HepG2 (cell line): Measurements from ENCODE around the gene CNEP1R1. TPM values are rescaled to one million over a fixed set of nuclear protein-coding genes. Genes with fewer than 3 reads are reported as not detected.

ENCODE experiments used
- ADNP ChIP-seq: sonication (generic); formaldehyde crosslinking; IDR thresholded peaks from 2 replicates; pipeline ENCODE4 v1.4.0; 2020; ENCODE audit warnings: missing genetic modification reagents
- CREM ChIP-seq, 2 experiments: sonication (generic) in 1 of 2; formaldehyde crosslinking in 1 of 2; IDR thresholded peaks; 2 replicates each; pipeline versions ENCODE4 v1.4.0 to v1.6.1; 2016 to 2020; ENCODE audit warnings: antibody characterized with exemption in 1 of 2, mild to moderate bottlenecking in 1 of 2, missing genetic modification reagents in 1 of 2
- ELF3 ChIP-seq: IDR thresholded peaks from 2 replicates; pipeline ENCODE4 v1.6.1; 2016; ENCODE audit warnings: missing genetic modification reagents, missing compliant biosample characterization
- FOSL2 ChIP-seq: sonication (generic); formaldehyde crosslinking; IDR thresholded peaks from 2 replicates; pipeline ENCODE4 v1.4.0; 2020; ENCODE audit warnings: missing genetic modification reagents
- IRF1 ChIP-seq: sonication (generic); formaldehyde crosslinking; IDR thresholded peaks from 2 replicates; pipeline ENCODE4 v1.4.0; 2020; ENCODE audit warnings: low read depth, mild to moderate bottlenecking, missing genetic modification reagents
- KAT2B ChIP-seq: fragments of 150-350 bp; IDR thresholded peaks from 2 replicates; pipeline ENCODE4 v1.6.1; 2014; ENCODE audit warnings: low read depth, low read length, borderline replicate concordance
- MLLT10 ChIP-seq: sonication (generic); formaldehyde crosslinking; IDR thresholded peaks from 2 replicates; pipeline ENCODE4 v1.4.0; 2020; ENCODE audit warnings: missing genetic modification reagents
- MTERF4 ChIP-seq: sonication (generic); formaldehyde crosslinking; IDR thresholded peaks from 2 replicates; pipeline ENCODE4 v1.8.0; 2023; ENCODE audit warnings: mild to moderate bottlenecking, missing genetic modification reagents
- MTF1 ChIP-seq: sonication (generic); formaldehyde crosslinking; IDR thresholded peaks from 2 replicates; pipeline ENCODE4 v1.5.0; 2020; ENCODE audit warnings: missing genetic modification reagents
- NCOR1 ChIP-seq: fragments of 200-600 bp; sonication (generic); IDR thresholded peaks from 2 replicates; pipeline ENCODE4 v1.7.0; 2017; ENCODE audit warnings: antibody characterized with exemption, low read length, borderline replicate concordance
- NFE2L2 ChIP-seq: fragments of 150-350 bp; IDR thresholded peaks from 2 replicates; pipeline ENCODE4 v1.6.1; 2014; ENCODE audit warnings: low read length
- PAX8 ChIP-seq: sonication (generic); formaldehyde crosslinking; IDR thresholded peaks from 2 replicates; pipeline ENCODE4 v1.8.0; 2022; ENCODE audit warnings: mild to moderate bottlenecking, missing genetic modification reagents, borderline replicate concordance
- RARG ChIP-seq: sonication (generic); formaldehyde crosslinking; IDR thresholded peaks from 2 replicates; pipeline ENCODE4 v1.4.0; 2020; ENCODE audit warnings: low read depth, mild to moderate bottlenecking, missing genetic modification reagents
- RORA ChIP-seq: sonication (generic); formaldehyde crosslinking; IDR thresholded peaks from 2 replicates; pipeline ENCODE4 v1.5.0; 2020; ENCODE audit warnings: mild to moderate bottlenecking, missing genetic modification reagents, moderate library complexity
- SALL2 ChIP-seq: sonication (generic); formaldehyde crosslinking; IDR thresholded peaks from 2 replicates; pipeline ENCODE4 v1.8.1; 2023; ENCODE audit warnings: mild to moderate bottlenecking, missing genetic modification reagents, inconsistent platforms
- SP1 ChIP-seq, 2 experiments: fragments of 450-650 bp in 1 of 2; sonication (generic) in 1 of 2; formaldehyde crosslinking in 1 of 2; IDR thresholded peaks; 2 replicates each; pipeline versions ENCODE4 v1.4.0 to v1.6.1; 2016 to 2020; ENCODE audit warnings: missing genetic modification reagents in 1 of 2
- TFDP1 ChIP-seq: IDR thresholded peaks from 2 replicates; pipeline ENCODE4 v1.6.1; 2016; ENCODE audit warnings: missing compliant biosample characterization, missing genetic modification reagents, borderline replicate concordance
- U2AF1 ChIP-seq: fragments of 200-400 bp; formaldehyde crosslinking; optimal IDR thresholded peaks from 2 replicates; pipeline ENCODE3; 2017; ENCODE audit warnings: mild to moderate bottlenecking, low read depth, low read length
- ZFP36L2 ChIP-seq: sonication (generic); formaldehyde crosslinking; IDR thresholded peaks from 2 replicates; pipeline ENCODE4 v1.4.0; 2020; ENCODE audit warnings: missing genetic modification reagents
- ZNF280B ChIP-seq: sonication (generic); formaldehyde crosslinking; IDR thresholded peaks from 2 replicates; pipeline ENCODE4 v1.5.0; 2020; ENCODE audit warnings: missing genetic modification reagents, mild to moderate bottlenecking, borderline replicate concordance
- ZNF431 ChIP-seq: sonication (generic); formaldehyde crosslinking; IDR thresholded peaks from 2 replicates; pipeline ENCODE4 v1.9.0; 2022; ENCODE audit warnings: missing genetic modification reagents, low read depth, mild to moderate bottlenecking, borderline replicate concordance
- ZNF614 ChIP-seq: IDR thresholded peaks from 2 replicates; pipeline ENCODE4 v1.6.1; 2018; ENCODE audit warnings: missing biosample characterization, missing genetic modification reagents, inconsistent platforms, borderline replicate concordance
- ZNF644 ChIP-seq: IDR thresholded peaks from 2 replicates; pipeline ENCODE4 v1.6.1; 2016; ENCODE audit warnings: low read depth
- ZNF704 ChIP-seq: sonication (generic); formaldehyde crosslinking; IDR thresholded peaks from 2 replicates; pipeline ENCODE4 v1.8.1; 2023; ENCODE audit warnings: mild to moderate bottlenecking, inconsistent platforms, moderate library complexity, missing genetic modification reagents, borderline replicate concordance
- ZNF878 ChIP-seq: sonication (generic); formaldehyde crosslinking; IDR thresholded peaks from 2 replicates; pipeline ENCODE4 v1.8.1; 2023; ENCODE audit warnings: mild to moderate bottlenecking, missing genetic modification reagents, moderate library complexity
- ZSCAN12 ChIP-seq: sonication (generic); formaldehyde crosslinking; IDR thresholded peaks from 2 replicates; pipeline ENCODE4 v1.9.0; 2021; ENCODE audit warnings: mild to moderate bottlenecking, missing genetic modification reagents
- polyA plus RNA-seq, 8 experiments: library from polyadenylated mRNA; depleted of rRNA in 3 of 8; stranded (reverse) in 7 of 8; unstranded in 1 of 8; fragments of >200 nt; fragmentation: Illumina TruSeq in 4 of 8; extraction: Trizol in 4 of 8; gene quantifications; 2 replicates each; pipeline versions ENCODE4 v1.2.1 to v1.2.3, GENCODE V29; 2011 to 2016; ENCODE audit warnings: low read depth in 4 of 8, missing spikeins in 1 of 8, mixed read lengths in 1 of 8; ENCODE audit not compliant: insufficient read depth in 1 of 8
- total RNA-seq, 5 experiments: library from RNA; depleted of rRNA; stranded (reverse); fragments of >200 nt; fragmentation: Illumina TruSeq; extraction: Trizol; gene quantifications; 2 replicates each; pipeline ENCODE4 v1.2.3, GENCODE V29; 2016; ENCODE audit warnings: low read depth in 1 of 5

The CNEP1R1 gene
- total and polyA plus RNA-seq, 2 of the 13 experiments (the other 11 are each of a cell fraction or from before 2014, with no cell fraction given) = 23.6 to 26.8 TPM

- TF ChIP-seq RARG (CRISPR knock-in tag) (no peak), ZNF878 (CRISPR knock-in tag) (no peak; the same call in 1 of the 2 replicates), TFDP1 (CRISPR knock-in tag) (peak; percentile 16; the same call in 1 of the 2 replicates), NCOR1 (peak; percentile 98), KAT2B (no peak), IRF1 (no peak), NFE2L2 (peak; percentile 68), U2AF1 (no peak), RORA (no peak), ADNP (CRISPR knock-in tag) (no peak), ZFP36L2 (no peak), ZNF704 (no peak; the same call in 1 of the 2 replicates), ZNF280B (CRISPR knock-in tag) (no peak), ZNF614 (peak; percentile 54; the same call in 1 of the 2 replicates), MTERF4 (no peak), ZNF431 (CRISPR knock-in tag) (no peak), PAX8 (CRISPR knock-in tag) (no peak), ZNF644 (CRISPR knock-in tag) (no peak), SALL2 (CRISPR knock-in tag) (no peak), SP1 (IDR thresholded peaks at IDR 0.05) (no peak), SP1 (CRISPR knock-in tag; IDR thresholded peaks at IDR 0.05) (no peak), MTF1 (CRISPR knock-in tag) (no peak; the same call in 1 of the 2 replicates), ZSCAN12 (CRISPR knock-in tag) (no peak), MLLT10 (CRISPR knock-in tag) (no peak), FOSL2 (CRISPR knock-in tag) (peak; percentile 85), ELF3 (peak; percentile 50; the same call in 1 of the 2 replicates), CREM (IDR thresholded peaks at IDR 0.05) (peak; percentile 87), CREM (CRISPR knock-in tag; IDR thresholded peaks at IDR 0.05) (no peak)
Measured at GRCh38 chr16:50035468-50035992, 10.5 kb downstream of the CNEP1R1 start (continued).
